ENCODE measurements around the gene RCN2.
A peak's percentile ranks its signal among the peaks of the same experiment; 100 is the strongest.

Gene RCN2

DNA sequence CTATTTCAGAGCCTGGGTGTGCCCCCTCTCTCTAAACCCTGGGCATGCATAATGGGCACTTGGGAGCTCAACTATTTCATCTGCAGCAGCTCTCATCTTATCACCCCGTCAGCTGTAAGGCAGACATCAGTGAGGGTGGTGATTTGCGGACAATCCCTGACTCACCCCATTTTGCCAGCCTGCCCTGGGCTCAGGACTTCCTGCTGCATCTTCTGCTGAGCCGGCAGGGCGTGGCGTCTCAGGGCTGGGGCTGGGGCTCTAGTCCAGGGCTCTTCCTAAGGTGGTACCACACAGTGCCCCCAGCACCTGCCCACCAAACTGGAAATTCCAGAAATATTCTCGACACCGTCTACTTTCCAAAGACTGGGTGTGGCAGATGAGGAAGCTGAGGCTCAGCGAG lies 62.5 kb downstream of the RCN2 start:
- no peaks in the 10 kb centered on the region for H3K27me3 ChIP-seq (ENCODE audit: control insufficient read depth in 2 of 2, insufficient read depth in 2 of 2, low read length in 2 of 2)
- H3K27ac ChIP-seq (ENCODE audit: low read depth in 2 of 2, low read length in 2 of 2) = no peak overlapping the region
- H3K4me1 ChIP-seq (ENCODE audit: control insufficient read depth in 2 of 2, insufficient read depth in 2 of 2, low read length in 2 of 2) = peaks cover 9% of the 10 kb centered on the region in 2 donors
- no peaks in the 10 kb centered on the region for H3K9me3 ChIP-seq (ENCODE audit: control insufficient read depth in 2 of 2, low read length in 2 of 2)
- no peak overlapping the region for H3K9ac ChIP-seq (ENCODE audit: low read depth in 1 of 2, low read length in 2 of 2)
- no peak overlapping the region for H3K4me3 ChIP-seq (ENCODE audit: low read length in 2 of 2)
- no peaks in the 10 kb centered on the region for H3K36me3 ChIP-seq (ENCODE audit: control insufficient read depth in 2 of 2, insufficient read depth in 2 of 2, low read length in 2 of 2)

GRCh38 chr15:76994496-76994895 lies 62.9 kb downstream of the RCN2 start:
- Histone ChIP-seq H3K9me3 (ENCODE audit: control insufficient read depth in 2 of 2, low read length in 2 of 2) (no peaks in the 10 kb centered on the region), H3K27me3 (ENCODE audit: control insufficient read depth in 2 of 2, insufficient read depth in 2 of 2, low read length in 2 of 2) (no peaks in the 10 kb centered on the region), H3K9ac (ENCODE audit: low read depth in 1 of 2, low read length in 2 of 2) (no peak overlapping the region), H3K36me3 (ENCODE audit: control insufficient read depth in 2 of 2, insufficient read depth in 2 of 2, low read length in 2 of 2) (no peaks in the 10 kb centered on the region), H3K27ac (ENCODE audit: low read depth in 2 of 2, low read length in 2 of 2) (peak overlapping the region in 1 of 2 donors; percentile 76), H3K4me3 (ENCODE audit: low read length in 2 of 2) (no peak overlapping the region), H3K4me1 (ENCODE audit: control insufficient read depth in 2 of 2, insufficient read depth in 2 of 2, low read length in 2 of 2) (peaks cover 9% of the 10 kb centered on the region in 2 donors)

GRCh38 chr15:76994971-76995945 lies 63.7 kb downstream of the RCN2 start, which contains the start of gene PSTPIP1:
TSS of gene PSTPIP1 (plus strand) at chr15:76995126. CDS start at chr15:76995574, 448 bp downstream.
- peak within 1 kb of the TSS; percentile 42 to 52 for H3K9ac ChIP-seq (ENCODE audit: low read depth in 1 of 2, low read length in 2 of 2)
- no peaks in the 10 kb centered on the region for H3K36me3 ChIP-seq (ENCODE audit: control insufficient read depth in 2 of 2, insufficient read depth in 2 of 2, low read length in 2 of 2)
- no peaks in the 10 kb centered on the region for H3K27me3 ChIP-seq (ENCODE audit: control insufficient read depth in 2 of 2, insufficient read depth in 2 of 2, low read length in 2 of 2)
- peak within 1 kb of the TSS; percentile 44 to 68 for H3K4me3 ChIP-seq (ENCODE audit: low read length in 2 of 2)
- H3K9me3 ChIP-seq (ENCODE audit: control insufficient read depth in 2 of 2, low read length in 2 of 2) = no peaks in the 10 kb centered on the region
- peaks cover 9% of the 10 kb centered on the region in 2 donors for H3K4me1 ChIP-seq (ENCODE audit: control insufficient read depth in 2 of 2, insufficient read depth in 2 of 2, low read length in 2 of 2)
- H3K27ac ChIP-seq (ENCODE audit: low read depth in 2 of 2, low read length in 2 of 2) = peak within 1 kb of the TSS; percentile 37 to 76

- Histone ChIP-seq H3K27ac (ENCODE audit: low read depth in 2 of 2, low read length in 2 of 2) (peak overlapping the region; percentile 37 to 76), H3K9ac (ENCODE audit: low read depth in 1 of 2, low read length in 2 of 2) (peak overlapping the region; percentile 37 to 52), H3K4me1 (ENCODE audit: control insufficient read depth in 2 of 2, insufficient read depth in 2 of 2, low read length in 2 of 2) (peaks cover 9% of the 10 kb centered on the region in 2 donors), H3K4me3 (ENCODE audit: low read length in 2 of 2) (peak overlapping the region; percentile 34 to 68), H3K9me3 (ENCODE audit: control insufficient read depth in 2 of 2, low read length in 2 of 2) (no peaks in the 10 kb centered on the region), H3K36me3 (ENCODE audit: control insufficient read depth in 2 of 2, insufficient read depth in 2 of 2, low read length in 2 of 2) (no peaks in the 10 kb centered on the region), H3K27me3 (ENCODE audit: control insufficient read depth in 2 of 2, insufficient read depth in 2 of 2, low read length in 2 of 2) (no peaks in the 10 kb centered on the region)
Measured at GRCh38 chr15:76996076-76996525, 64.6 kb downstream of the RCN2 start.

DNA sequence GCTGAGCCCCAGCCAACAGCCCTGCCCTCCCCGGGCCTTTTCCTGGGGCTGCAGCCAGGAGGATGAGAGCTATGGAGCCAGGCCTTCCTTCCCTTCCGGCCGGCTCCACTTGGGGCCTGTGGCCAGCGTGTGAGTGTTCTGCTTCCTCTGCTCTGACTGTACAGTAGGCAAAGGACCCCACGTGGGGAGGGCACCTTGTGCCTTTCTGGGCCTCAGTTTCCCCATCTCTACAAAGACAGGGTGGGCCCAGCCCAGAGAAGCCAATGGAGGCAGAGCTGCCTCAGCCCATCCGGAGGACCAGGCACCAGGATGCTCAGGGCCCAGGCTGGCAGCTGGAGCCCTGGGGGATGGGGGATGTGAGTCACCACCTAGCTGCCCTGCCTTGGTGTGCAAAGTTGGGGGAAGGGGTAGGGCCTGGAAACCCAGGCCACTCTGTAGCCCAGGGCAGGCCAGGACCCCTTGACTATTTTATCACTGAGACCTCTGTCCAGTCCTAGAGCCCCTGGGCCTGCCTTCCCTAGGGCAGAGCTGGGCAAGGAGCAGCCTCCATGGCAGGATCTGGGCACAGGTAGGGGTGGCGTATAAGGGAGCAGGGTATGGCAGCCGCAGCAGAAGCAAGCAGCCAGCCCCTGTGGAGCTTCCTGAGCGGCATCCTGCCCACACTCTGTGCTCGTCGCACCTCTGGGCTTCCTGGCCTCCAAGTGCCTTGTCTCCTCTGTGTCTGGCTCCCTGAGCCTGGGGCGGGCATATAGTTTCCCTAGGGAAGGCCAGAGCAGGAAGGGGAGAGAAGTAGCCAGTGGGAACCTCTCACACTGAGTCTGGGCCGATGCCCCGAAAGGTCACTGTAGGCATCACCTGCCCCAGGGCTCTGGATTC lies 65.2 kb downstream of the RCN2 start:
- no peaks in the 10 kb centered on the region for H3K36me3 ChIP-seq (ENCODE audit: control insufficient read depth in 2 of 2, insufficient read depth in 2 of 2, low read length in 2 of 2)
- no peaks in the 10 kb centered on the region for H3K9me3 ChIP-seq (ENCODE audit: control insufficient read depth in 2 of 2, low read length in 2 of 2)
- H3K27me3 ChIP-seq (ENCODE audit: control insufficient read depth in 2 of 2, insufficient read depth in 2 of 2, low read length in 2 of 2) = no peaks in the 10 kb centered on the region
- peaks cover 9% of the 10 kb centered on the region in 2 donors for H3K4me1 ChIP-seq (ENCODE audit: control insufficient read depth in 2 of 2, insufficient read depth in 2 of 2, low read length in 2 of 2)
- H3K27ac ChIP-seq (ENCODE audit: low read depth in 2 of 2, low read length in 2 of 2) = peak overlapping the region in 1 of 2 donors; percentile 76
- H3K9ac ChIP-seq (ENCODE audit: low read depth in 1 of 2, low read length in 2 of 2) = peak overlapping the region; percentile 37 to 41
- peak overlapping the region; percentile 34 to 68 for H3K4me3 ChIP-seq (ENCODE audit: low read length in 2 of 2)

DNA sequence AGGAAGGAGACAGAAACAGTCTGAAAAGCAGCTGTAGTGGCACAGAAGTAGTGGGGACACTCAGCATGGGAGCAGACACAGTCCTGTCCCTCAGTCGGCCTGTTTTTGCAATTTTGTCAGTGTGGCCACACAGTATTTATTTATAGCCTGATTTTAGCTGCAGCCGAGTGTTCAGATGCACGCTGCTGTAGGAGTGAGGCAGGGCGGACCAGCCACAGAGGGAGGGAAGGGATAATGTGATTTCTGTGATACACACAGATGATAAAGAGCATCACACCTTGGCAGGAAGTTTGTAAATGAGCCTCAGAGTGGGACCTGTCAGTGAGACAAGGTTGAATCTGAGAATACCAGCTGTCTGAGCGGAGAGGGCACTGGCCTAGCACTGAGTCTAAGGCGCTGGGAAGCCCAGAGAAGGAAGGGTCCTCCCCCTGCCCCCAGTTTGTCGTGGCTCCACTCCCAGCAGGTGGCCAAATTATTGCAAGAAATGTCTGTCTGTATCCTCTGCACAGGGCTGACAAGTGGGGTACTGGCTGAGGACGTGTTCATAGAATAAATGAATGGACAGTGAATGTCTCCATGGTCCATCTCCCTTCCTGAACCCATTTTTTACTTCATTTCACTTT lies 67.2 kb downstream of the RCN2 start:
- no peaks in the 10 kb centered on the region for H3K27me3 ChIP-seq (ENCODE audit: control insufficient read depth in 2 of 2, insufficient read depth in 2 of 2, low read length in 2 of 2)
- no peaks in the 10 kb centered on the region for H3K9me3 ChIP-seq (ENCODE audit: control insufficient read depth in 2 of 2, low read length in 2 of 2)
- H3K27ac ChIP-seq (ENCODE audit: low read depth in 2 of 2, low read length in 2 of 2) = no peak overlapping the region
- no peaks in the 10 kb centered on the region for H3K36me3 ChIP-seq (ENCODE audit: control insufficient read depth in 2 of 2, insufficient read depth in 2 of 2, low read length in 2 of 2)
- H3K4me3 ChIP-seq (ENCODE audit: low read length in 2 of 2) = no peak overlapping the region
- H3K4me1 ChIP-seq (ENCODE audit: control insufficient read depth in 2 of 2, insufficient read depth in 2 of 2, low read length in 2 of 2) = peaks cover 9 to 16% of the 10 kb centered on the region in 2 donors
- H3K9ac ChIP-seq (ENCODE audit: low read depth in 1 of 2, low read length in 2 of 2) = no peak overlapping the region

DNA sequence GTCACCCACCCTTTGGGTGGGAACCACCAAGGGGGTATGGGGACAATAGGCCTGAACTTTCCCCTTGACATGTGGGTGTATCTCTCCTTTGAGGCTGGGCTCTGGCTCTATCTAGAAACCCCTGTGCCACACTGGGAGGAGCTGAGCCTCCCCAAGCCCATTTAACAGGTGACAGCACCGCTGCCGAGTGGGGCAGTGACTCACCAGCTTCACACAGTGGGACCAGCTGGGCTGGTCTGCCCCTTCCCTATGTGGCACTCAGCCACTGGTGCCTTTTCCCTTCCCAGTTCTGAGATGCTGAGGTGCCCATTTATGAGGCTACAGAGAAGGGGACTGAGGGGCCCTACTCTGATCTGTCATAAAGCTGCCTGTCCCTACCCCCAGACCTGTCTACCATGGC lies 68.4 kb downstream of the RCN2 start:
- H3K4me1 ChIP-seq (ENCODE audit: control insufficient read depth in 2 of 2, insufficient read depth in 2 of 2, low read length in 2 of 2) = peaks cover 5 to 16% of the 10 kb centered on the region in 2 donors
- H3K36me3 ChIP-seq (ENCODE audit: control insufficient read depth in 2 of 2, insufficient read depth in 2 of 2, low read length in 2 of 2) = no peaks in the 10 kb centered on the region
- H3K9me3 ChIP-seq (ENCODE audit: control insufficient read depth in 2 of 2, low read length in 2 of 2) = no peaks in the 10 kb centered on the region

GRCh38 chr15:77001351-77001750 lies 69.8 kb downstream of the RCN2 start:
- no peaks in the 10 kb centered on the region for H3K9me3 ChIP-seq (ENCODE audit: control insufficient read depth in 2 of 2, low read length in 2 of 2)
- H3K4me1 ChIP-seq (ENCODE audit: control insufficient read depth in 2 of 2, insufficient read depth in 2 of 2, low read length in 2 of 2) = peaks cover 5 to 16% of the 10 kb centered on the region in 2 donors
- H3K36me3 ChIP-seq (ENCODE audit: control insufficient read depth in 2 of 2, insufficient read depth in 2 of 2, low read length in 2 of 2) = no peaks in the 10 kb centered on the region
- H3K27me3 ChIP-seq (ENCODE audit: control insufficient read depth in 2 of 2, insufficient read depth in 2 of 2, low read length in 2 of 2) = no peaks in the 10 kb centered on the region
- no peak overlapping the region for H3K4me3 ChIP-seq (ENCODE audit: low read length in 2 of 2)
- H3K9ac ChIP-seq (ENCODE audit: low read depth in 1 of 2, low read length in 2 of 2) = no peak overlapping the region
- H3K27ac ChIP-seq (ENCODE audit: low read depth in 2 of 2, low read length in 2 of 2) = no peak overlapping the region

More for the DNA sequence above, 68.4 kb downstream of the RCN2 start:
- Histone ChIP-seq H3K4me3 (ENCODE audit: low read length in 2 of 2) (no peak overlapping the region), H3K27ac (ENCODE audit: low read depth in 2 of 2, low read length in 2 of 2) (no peak overlapping the region), H3K9ac (ENCODE audit: low read depth in 1 of 2, low read length in 2 of 2) (no peak overlapping the region), H3K27me3 (ENCODE audit: control insufficient read depth in 2 of 2, insufficient read depth in 2 of 2, low read length in 2 of 2) (no peaks in the 10 kb centered on the region)

DNA sequence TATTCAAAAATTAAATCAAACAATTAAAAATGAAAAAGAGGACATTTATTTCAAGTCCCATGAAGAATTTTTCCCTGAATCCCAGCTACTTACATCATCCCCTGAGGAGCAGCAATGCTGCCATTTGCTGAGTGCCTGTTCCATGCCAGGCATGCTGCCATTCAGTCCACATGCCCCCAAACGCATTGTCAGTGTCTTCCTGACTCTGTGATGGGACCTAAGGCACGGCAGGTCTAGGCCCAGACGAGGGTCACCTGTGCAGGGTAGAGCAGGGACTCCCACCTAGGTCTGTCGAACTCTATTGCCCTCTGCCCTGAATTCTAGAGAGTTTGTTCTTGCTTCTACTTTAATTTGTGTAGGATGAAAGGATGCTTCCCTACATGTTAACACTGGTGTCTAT lies 70.4 kb downstream of the RCN2 start:
- Histone ChIP-seq H3K27me3 (ENCODE audit: control insufficient read depth in 2 of 2, insufficient read depth in 2 of 2, low read length in 2 of 2) (no peaks in the 10 kb centered on the region), H3K27ac (ENCODE audit: low read depth in 2 of 2, low read length in 2 of 2) (no peak overlapping the region), H3K9me3 (ENCODE audit: control insufficient read depth in 2 of 2, low read length in 2 of 2) (no peaks in the 10 kb centered on the region), H3K4me3 (ENCODE audit: low read length in 2 of 2) (no peak overlapping the region), H3K9ac (ENCODE audit: low read depth in 1 of 2, low read length in 2 of 2) (no peak overlapping the region), H3K4me1 (ENCODE audit: control insufficient read depth in 2 of 2, insufficient read depth in 2 of 2, low read length in 2 of 2) (peaks cover under 1 to 11% of the 10 kb centered on the region in 2 donors), H3K36me3 (ENCODE audit: control insufficient read depth in 2 of 2, insufficient read depth in 2 of 2, low read length in 2 of 2) (no peaks in the 10 kb centered on the region)
